Ectodermal cell (in vitro differentiated cells): Measurements from ENCODE around the gene BCAS1.

Source experiments
- H3K27ac ChIP-seq: 2 replicates; pipeline ENCODE4 v1.7.0; 2013; ENCODE audit warnings: mild to moderate bottlenecking, low read depth, low read length; ENCODE audit not compliant: insufficient read depth, poor library complexity, severe bottlenecking
- H3K27me3 ChIP-seq: 2 replicates; pipeline ENCODE4 v1.7.0; 2013; ENCODE audit warnings: mild to moderate bottlenecking, low read length; ENCODE audit not compliant: insufficient read depth, control insufficient read depth, poor library complexity, severe bottlenecking
- H3K36me3 ChIP-seq: one replicate; pipeline ENCODE4 v1.7.0; 2013; ENCODE audit warnings: low read length; ENCODE audit not compliant: control insufficient read depth, insufficient read depth
- H3K4me1 ChIP-seq: one replicate; pipeline ENCODE4 v1.7.0; 2013; ENCODE audit warnings: low read length; ENCODE audit not compliant: control insufficient read depth, insufficient read depth
- H3K4me3 ChIP-seq: 2 replicates; pipeline ENCODE4 v1.7.0; 2013; ENCODE audit warnings: low read depth, low read length, control low read depth; ENCODE audit not compliant: insufficient read depth
- H3K9me3 ChIP-seq: 2 replicates; pipeline ENCODE4 v1.7.0; 2013; ENCODE audit warnings: mild to moderate bottlenecking, low read length, moderate library complexity; ENCODE audit not compliant: control insufficient read depth
- WGBS, 2 experiments: methylation state at CpG; one replicate each; pipeline ENCODE4 v1.1.7; 2013; ENCODE audit warnings: missing lambda C conversion rate in 2 of 2; 5-methylcytosine and 5-hydroxymethylcytosine counted together

The BCAS1 gene

DNA sequence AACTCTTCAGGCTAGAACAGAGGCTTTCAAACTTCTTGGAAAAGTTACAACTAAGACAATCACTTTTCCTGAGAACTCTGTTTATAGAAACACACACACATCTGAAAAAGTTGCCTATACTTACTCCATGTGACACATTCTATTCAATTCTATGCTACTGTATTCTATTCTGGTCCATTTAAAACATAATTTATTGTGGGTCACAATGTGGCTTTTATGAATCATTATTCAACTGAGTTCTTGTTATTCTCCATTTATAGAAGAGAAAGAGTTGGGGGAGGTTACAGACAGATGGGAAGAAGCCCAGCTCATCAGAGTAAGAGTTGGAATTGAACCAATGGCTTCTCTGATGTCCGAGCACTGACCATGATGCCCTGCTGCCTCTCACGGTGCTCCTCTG lies 21.6 kb upstream of the BCAS1 start:
- Histone ChIP-seq H3K27ac (no peak overlapping the region), H3K4me1 (no peaks in the 10 kb centered on the region), H3K4me3 (no peak overlapping the region), H3K36me3 (no peaks in the 10 kb centered on the region), H3K27me3 (no peaks in the 10 kb centered on the region), H3K9me3 (no peaks in the 10 kb centered on the region)
- 78 to 87% methylated on average over 2 of the region's 2 CpGs for WGBS, 2 experiments

DNA sequence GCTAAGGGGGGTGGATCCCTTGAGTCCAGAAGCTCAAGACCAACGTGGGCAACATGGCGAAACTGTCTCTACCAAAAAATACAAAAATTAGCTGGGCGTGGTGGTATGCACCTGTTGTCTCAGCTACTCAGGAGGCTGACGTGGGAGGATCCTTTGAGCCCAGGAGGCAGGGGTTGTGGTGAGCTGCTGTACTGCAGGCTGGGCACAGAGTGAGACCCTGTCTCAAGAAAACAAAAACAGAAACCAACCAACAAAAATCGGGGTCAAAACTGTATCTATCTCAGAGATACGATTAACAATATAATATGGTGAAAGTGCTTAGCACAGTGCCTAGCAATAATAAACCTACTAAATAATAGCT lies 20.7 kb upstream of the BCAS1 start:
- no peak overlapping the region for H3K27ac ChIP-seq
- H3K36me3 ChIP-seq = no peaks in the 10 kb centered on the region
- no peaks in the 10 kb centered on the region for H3K4me1 ChIP-seq
- H3K27me3 ChIP-seq = no peaks in the 10 kb centered on the region
- 62 to 72% methylated on average over 4 to 5 of the region's 6 CpGs for WGBS, 2 experiments
- no peaks in the 10 kb centered on the region for H3K9me3 ChIP-seq
- no peak overlapping the region for H3K4me3 ChIP-seq

DNA sequence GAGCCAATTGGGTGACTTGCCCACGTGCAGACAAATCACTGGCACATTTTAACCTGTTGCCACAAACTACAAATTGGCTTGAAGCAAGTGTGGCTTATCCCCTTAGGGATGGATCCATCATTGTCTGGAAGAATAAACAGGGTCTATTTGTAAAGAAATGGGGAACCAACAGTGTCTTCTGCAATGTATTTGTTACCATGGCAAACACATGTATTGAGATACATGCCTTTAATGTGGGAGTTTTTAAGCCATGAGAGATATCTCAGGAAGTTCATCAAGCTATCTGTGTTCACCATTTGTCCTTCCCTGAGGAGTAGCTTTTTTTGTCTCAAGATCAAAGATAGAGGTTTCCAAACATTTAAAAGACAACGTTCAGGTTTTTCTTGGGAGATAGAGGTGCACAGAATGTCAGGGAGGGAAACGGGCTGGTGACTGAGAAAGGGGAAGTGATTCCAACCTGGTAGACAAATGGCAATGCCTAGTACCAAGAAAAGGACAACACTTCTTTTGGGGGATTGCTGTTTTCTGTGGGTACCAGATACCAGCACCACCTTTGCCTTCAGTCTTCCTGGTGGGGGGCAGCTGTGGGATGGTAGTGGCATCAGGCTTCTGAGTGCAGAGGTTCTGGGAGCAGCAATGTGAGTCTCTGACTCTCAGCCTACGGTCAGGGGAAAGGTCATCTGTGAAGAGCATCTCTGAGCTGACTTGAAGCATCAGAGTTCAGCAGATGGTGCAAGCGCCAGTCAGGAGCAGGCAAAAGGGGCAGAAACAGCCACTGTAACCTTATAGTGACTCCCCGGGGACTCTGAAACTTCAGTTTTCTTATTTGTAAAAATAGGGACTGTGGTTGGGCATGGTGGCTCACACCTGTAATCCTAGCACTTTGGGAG lies 20.1 kb upstream of the BCAS1 start:
- Histone ChIP-seq H3K4me1 (no peaks in the 10 kb centered on the region), H3K27me3 (no peaks in the 10 kb centered on the region), H3K9me3 (no peaks in the 10 kb centered on the region), H3K36me3 (no peaks in the 10 kb centered on the region), H3K4me3 (no peak overlapping the region), H3K27ac (no peak overlapping the region)
- 90 to 91% methylated on average over 6 of the region's 6 CpGs for WGBS, 2 experiments

DNA sequence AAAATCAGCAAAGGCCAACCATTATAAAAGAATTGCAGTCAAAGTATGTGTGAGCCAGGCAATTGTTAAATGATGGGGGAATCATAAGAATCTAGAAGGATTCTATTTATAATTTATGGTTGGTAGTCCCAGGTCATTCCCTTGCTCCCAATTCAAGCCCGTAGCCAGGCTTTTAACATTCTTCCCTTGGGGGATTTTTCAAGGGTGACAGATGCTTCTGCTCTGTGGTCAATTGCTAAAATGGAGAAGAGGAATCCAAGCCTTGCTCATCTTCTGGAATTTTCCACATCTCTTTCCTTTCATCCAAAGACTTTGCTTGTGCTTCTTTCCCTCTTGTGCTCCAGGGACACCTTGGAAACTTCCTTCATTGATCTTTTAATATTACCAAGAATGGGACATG lies 18.0 kb upstream of the BCAS1 start:
- H3K4me1 ChIP-seq = no peaks in the 10 kb centered on the region
- no peak overlapping the region for H3K4me3 ChIP-seq
- no peaks in the 10 kb centered on the region for H3K36me3 ChIP-seq
- no peaks in the 10 kb centered on the region for H3K9me3 ChIP-seq
- WGBS, 2 experiments = 73 to 100% methylated on average over 1 of the region's 1 CpG
- H3K27me3 ChIP-seq = no peaks in the 10 kb centered on the region
- no peak overlapping the region for H3K27ac ChIP-seq

DNA sequence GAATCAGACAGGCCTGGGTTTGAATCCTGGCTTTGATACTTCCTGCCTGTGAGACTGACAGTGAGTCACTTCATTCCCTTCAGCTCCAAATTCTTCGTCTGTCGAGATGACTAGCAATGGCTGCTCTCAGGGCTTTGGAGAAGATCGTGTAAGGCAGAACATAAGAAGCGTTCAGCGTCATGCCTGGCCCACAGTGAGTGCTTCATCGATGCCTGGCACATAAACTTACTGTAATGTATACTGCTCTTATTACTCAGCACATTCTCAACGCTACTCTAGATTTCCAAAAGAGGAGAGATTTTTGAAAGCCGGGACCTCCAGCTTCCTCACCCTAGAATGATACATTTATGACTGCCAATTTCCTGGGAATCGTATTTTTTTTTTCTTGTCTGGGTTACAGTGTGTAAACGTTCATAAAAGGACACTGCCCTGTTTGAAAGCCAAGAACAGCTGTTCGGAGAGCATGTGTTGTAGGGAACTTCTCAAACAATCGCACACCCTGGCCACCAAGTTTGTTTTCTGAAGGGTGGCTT lies 16.2 kb upstream of the BCAS1 start:
- no peaks in the 10 kb centered on the region for H3K36me3 ChIP-seq
- H3K4me1 ChIP-seq = no peaks in the 10 kb centered on the region
- no peaks in the 10 kb centered on the region for H3K27me3 ChIP-seq
- WGBS, 2 experiments = 92 to 93% methylated on average over 12 of the region's 12 CpGs
- no peak overlapping the region for H3K27ac ChIP-seq
- no peak overlapping the region for H3K4me3 ChIP-seq
- no peaks in the 10 kb centered on the region for H3K9me3 ChIP-seq

- WGBS, 2 experiments = 91 to 97% methylated on average over 3 of the region's 3 CpGs
- Histone ChIP-seq H3K4me1 (no peaks in the 10 kb centered on the region), H3K4me3 (no peak overlapping the region), H3K27ac (no peak overlapping the region), H3K36me3 (no peaks in the 10 kb centered on the region), H3K9me3 (no peaks in the 10 kb centered on the region), H3K27me3 (no peaks in the 10 kb centered on the region)
Measured at GRCh38 chr20:54085910-54086309, 15.5 kb upstream of the BCAS1 start.

DNA sequence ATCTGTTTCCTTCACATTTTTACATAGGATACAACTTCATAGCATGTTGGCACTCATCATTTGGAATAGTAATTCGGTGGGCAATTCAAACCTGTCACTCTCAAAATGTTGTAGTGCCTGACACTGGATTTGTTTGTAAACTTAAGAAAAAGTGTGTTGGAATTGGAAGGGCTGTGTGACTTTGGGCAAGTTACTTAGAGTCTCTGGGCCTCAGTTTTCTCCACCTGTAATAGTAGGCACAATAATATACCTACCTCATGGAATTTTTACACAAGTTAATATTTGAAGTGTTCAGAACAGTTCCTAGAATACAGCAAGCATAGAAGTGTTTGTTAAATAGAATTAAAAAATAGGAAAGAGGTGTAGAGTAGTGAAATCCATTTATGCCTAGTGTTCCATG lies 15.0 kb upstream of the BCAS1 start:
- no peaks in the 10 kb centered on the region for H3K36me3 ChIP-seq
- H3K27me3 ChIP-seq = no peaks in the 10 kb centered on the region
- no peak overlapping the region for H3K4me3 ChIP-seq
- H3K27ac ChIP-seq = no peak overlapping the region
- WGBS, 2 experiments = 89% methylated on average over 1 of the region's 1 CpG
- H3K9me3 ChIP-seq = no peaks in the 10 kb centered on the region
- H3K4me1 ChIP-seq = no peaks in the 10 kb centered on the region

GRCh38 chr20:54084727-54085388 lies 14.5 kb upstream of the BCAS1 start:
- Histone ChIP-seq H3K9me3 (no peaks in the 10 kb centered on the region), H3K27ac (no peak overlapping the region), H3K27me3 (no peaks in the 10 kb centered on the region), H3K4me3 (no peak overlapping the region), H3K36me3 (no peaks in the 10 kb centered on the region), H3K4me1 (no peaks in the 10 kb centered on the region)
- WGBS, 2 experiments = 91 to 95% methylated on average over 5 of the region's 5 CpGs

DNA sequence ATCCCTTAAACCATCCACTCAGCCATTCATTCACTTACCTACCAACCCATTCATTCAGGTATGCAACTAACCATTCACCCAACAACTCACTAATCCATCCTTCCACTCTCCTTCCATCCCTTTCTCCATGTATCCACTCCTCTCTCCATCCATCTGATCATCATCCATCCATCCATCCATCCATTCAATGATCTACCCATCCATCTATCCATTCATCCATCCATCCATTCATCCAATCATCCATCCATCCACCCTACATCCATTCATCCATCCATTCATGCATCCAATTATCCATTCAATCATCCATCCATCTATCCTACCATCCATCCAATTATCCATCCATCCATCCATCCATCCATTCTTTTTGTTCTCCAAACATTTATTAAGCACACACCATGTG lies 13.8 kb upstream of the BCAS1 start:
- no peaks in the 10 kb centered on the region for H3K9me3 ChIP-seq
- H3K27me3 ChIP-seq = no peaks in the 10 kb centered on the region
- no peak overlapping the region for H3K27ac ChIP-seq
- H3K4me1 ChIP-seq = no peaks in the 10 kb centered on the region
- H3K36me3 ChIP-seq = no peaks in the 10 kb centered on the region
- H3K4me3 ChIP-seq = no peak overlapping the region

DNA sequence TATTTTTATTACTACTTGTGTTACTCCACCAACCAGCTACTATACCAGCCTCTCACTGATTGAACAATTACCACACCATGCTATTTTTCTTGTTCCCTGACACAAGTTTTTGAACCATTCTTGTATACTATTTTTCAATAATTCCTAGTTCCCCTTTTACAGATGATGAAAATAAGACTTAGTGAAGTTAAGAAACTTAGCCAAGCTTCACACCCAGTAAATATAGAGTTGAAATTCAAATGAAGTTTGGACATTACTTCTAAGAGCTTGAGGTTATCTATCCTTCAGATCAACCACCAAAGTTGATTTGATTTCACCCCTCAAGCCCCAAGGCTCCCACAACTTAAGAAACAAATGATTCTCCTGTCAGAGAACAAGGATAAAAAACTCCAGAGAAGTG lies 13.1 kb upstream of the BCAS1 start:
- H3K4me1 ChIP-seq = no peaks in the 10 kb centered on the region
- no peaks in the 10 kb centered on the region for H3K36me3 ChIP-seq
- no peak overlapping the region for H3K4me3 ChIP-seq
- no peaks in the 10 kb centered on the region for H3K9me3 ChIP-seq
- H3K27me3 ChIP-seq = no peaks in the 10 kb centered on the region
- H3K27ac ChIP-seq = no peak overlapping the region
